K562 (cell line): ENCODE data around the gene SPHK1. TPM values are rescaled to one million over a fixed set of nuclear protein-coding genes. Genes with fewer than 3 reads are reported as not detected.

Source experiments
- ATF3 ChIP-seq, 2 experiments: fragments of 450-650 bp in 1 of 2; sonication (generic) in 1 of 2; formaldehyde crosslinking in 1 of 2; IDR thresholded peaks in 1 of 2; conservative IDR thresholded peaks in 1 of 2; 2 replicates each; pipeline versions ENCODE4 v1.6.1 to v1.8.1; 2016 to 2023; ENCODE audit warnings: mild to moderate bottlenecking in 2 of 2, moderate library complexity in 2 of 2, inconsistent platforms in 1 of 2, missing genetic modification reagents in 1 of 2
- CREM ChIP-seq: IDR thresholded peaks from 2 replicates; pipeline ENCODE4 v1.6.1; 2014; ENCODE audit warnings: antibody characterized with exemption, low read depth
- ELK3 ChIP-seq: fragments of 450-650 bp; formaldehyde crosslinking; IDR thresholded peaks from 2 replicates; pipeline ENCODE4 v1.4.0; 2020; ENCODE audit warnings: mild to moderate bottlenecking
- FIP1L1 ChIP-seq: fragments of 200-400 bp; formaldehyde crosslinking; IDR thresholded peaks from 2 replicates; pipeline ENCODE4 v1.6.1; 2018; ENCODE audit warnings: mild to moderate bottlenecking, low read depth, low read length; ENCODE audit not compliant: poor library complexity, severe bottlenecking
- KDM2B ChIP-seq: fragments of 250-450 bp; sonication (Bioruptor Pico); IDR thresholded peaks from 2 replicates; pipeline ENCODE4 v1.8.0; 2021; ENCODE audit warnings: mild to moderate bottlenecking, moderate library complexity
- MBD2 ChIP-seq: sonication (generic); IDR thresholded peaks from 2 replicates; pipeline ENCODE4 v1.6.1; 2016; ENCODE audit warnings: low read depth, borderline replicate concordance
- MCM5 ChIP-seq: fragments of 450-650 bp; IDR thresholded peaks from 2 replicates; pipeline ENCODE4 v1.6.1; 2016; ENCODE audit warnings: low read depth
- MXD1 ChIP-seq: fragments of 250-450 bp; sonication (Bioruptor Pico); IDR thresholded peaks from 2 replicates; pipeline ENCODE4 v1.8.0; 2021; ENCODE audit warnings: borderline replicate concordance, mild to moderate bottlenecking, moderate library complexity; ENCODE audit not compliant: poor library complexity, severe bottlenecking
- MXI1 ChIP-seq: IDR thresholded peaks from 2 replicates; pipeline ENCODE4 v1.6.1; 2011; ENCODE audit warnings: low read depth, mild to moderate bottlenecking, improper control_type of control experiment, low read length
- NCOR1 ChIP-seq: fragments of 450-650 bp; IDR thresholded peaks from 2 replicates; pipeline ENCODE4 v1.6.1; 2016; ENCODE audit warnings: mild to moderate bottlenecking, moderate library complexity
- PCBP1 ChIP-seq: fragments of 200-400 bp; formaldehyde crosslinking; IDR thresholded peaks from 2 replicates; pipeline ENCODE4 v1.6.1; 2018; ENCODE audit warnings: mild to moderate bottlenecking, low read depth, low read length; ENCODE audit not compliant: poor library complexity, severe bottlenecking
- POLR2AphosphoS5 ChIP-seq: IDR thresholded peaks from 2 replicates; pipeline ENCODE4 v1.6.1; 2011; ENCODE audit warnings: mild to moderate bottlenecking, low read depth, low read length, moderate library complexity; ENCODE audit not compliant: control insufficient read depth, insufficient read depth
- RFX5 ChIP-seq: IDR thresholded peaks from 2 replicates; pipeline ENCODE4 v1.6.1; 2011; ENCODE audit warnings: low read depth, mild to moderate bottlenecking, improper control_type of control experiment, low read length
- SMARCB1 ChIP-seq: IDR thresholded peaks from 2 replicates; pipeline ENCODE4 v1.6.1; 2011; ENCODE audit warnings: improper control_type of control experiment, low read depth; ENCODE audit not compliant: insufficient read length
- TAF15 ChIP-seq: fragments of 200-400 bp; formaldehyde crosslinking; IDR thresholded peaks from 2 replicates; pipeline ENCODE4 v1.6.1; 2017; ENCODE audit warnings: mild to moderate bottlenecking, low read depth, low read length, moderate library complexity
- TCFL5 ChIP-seq: fragments of 250-450 bp; sonication (Bioruptor Pico); conservative IDR thresholded peaks from 2 replicates; pipeline ENCODE4 v1.6.1; 2021; ENCODE audit warnings: mild to moderate bottlenecking, moderate library complexity, matching md5 sums
- ZNF589 ChIP-seq: fragments of 200-800 bp; sonication (Bioruptor generic); IDR thresholded peaks from 2 replicates; pipeline ENCODE4 v1.6.1; 2016; ENCODE audit warnings: low read depth, missing genetic modification characterization, missing compliant biosample characterization
- ZNF668 ChIP-seq: fragments of 250-450 bp; sonication (Bioruptor Pico); IDR thresholded peaks from 2 replicates; pipeline ENCODE4 v1.8.0; 2022; ENCODE audit warnings: mild to moderate bottlenecking, inconsistent platforms
- polyA plus RNA-seq, 8 experiments: library from polyadenylated mRNA; depleted of rRNA in 4 of 8; stranded (reverse) in 5 of 8; unstranded in 3 of 8; fragments of >200 nt; fragmentation: Nextera tagmentation in 2 of 8; fragmentation: Illumina TruSeq in 1 of 8; extraction: Ambion mirVana in 2 of 8; extraction: Trizol in 1 of 8; gene quantifications; 2 replicates each; pipeline versions ENCODE4 v1.2.1 to v1.2.3, GENCODE V29; 2011 to 2014; ENCODE audit warnings: inconsistent platforms in 1 of 8, missing spikeins in 1 of 8
- total RNA-seq, 7 experiments: library from RNA; depleted of rRNA in 6 of 7; stranded (reverse); fragments of >200 nt in 6 of 7; fragmentation: Illumina TruSeq in 2 of 7; extraction: Trizol in 2 of 7; gene quantifications; 2 replicates each; pipeline versions ENCODE4 v1.2.1 to v1.2.3, GENCODE V29; 2011 to 2021; ENCODE audit warnings: low replicate concordance in 1 of 7
- TF ChIP-seq, protein P1 (sequence below): fragments of 200-800 bp; sonication (Bioruptor generic); IDR thresholded peaks from 2 replicates; pipeline ENCODE4 v1.6.1; 2017; ENCODE audit warnings: missing genetic modification characterization, missing compliant biosample characterization
- TF ChIP-seq, protein P2 (sequence below): fragments of 250-450 bp; sonication (Bioruptor Pico); IDR thresholded peaks from 2 replicates; pipeline ENCODE4 v1.5.0; 2021

Gene SPHK1
- total and polyA plus RNA-seq, 9 of the 15 experiments (the other 6 are each of a cell fraction or from before 2014, with no cell fraction given), result 0.21 to 60.3 (median 14.5) TPM

DNA sequence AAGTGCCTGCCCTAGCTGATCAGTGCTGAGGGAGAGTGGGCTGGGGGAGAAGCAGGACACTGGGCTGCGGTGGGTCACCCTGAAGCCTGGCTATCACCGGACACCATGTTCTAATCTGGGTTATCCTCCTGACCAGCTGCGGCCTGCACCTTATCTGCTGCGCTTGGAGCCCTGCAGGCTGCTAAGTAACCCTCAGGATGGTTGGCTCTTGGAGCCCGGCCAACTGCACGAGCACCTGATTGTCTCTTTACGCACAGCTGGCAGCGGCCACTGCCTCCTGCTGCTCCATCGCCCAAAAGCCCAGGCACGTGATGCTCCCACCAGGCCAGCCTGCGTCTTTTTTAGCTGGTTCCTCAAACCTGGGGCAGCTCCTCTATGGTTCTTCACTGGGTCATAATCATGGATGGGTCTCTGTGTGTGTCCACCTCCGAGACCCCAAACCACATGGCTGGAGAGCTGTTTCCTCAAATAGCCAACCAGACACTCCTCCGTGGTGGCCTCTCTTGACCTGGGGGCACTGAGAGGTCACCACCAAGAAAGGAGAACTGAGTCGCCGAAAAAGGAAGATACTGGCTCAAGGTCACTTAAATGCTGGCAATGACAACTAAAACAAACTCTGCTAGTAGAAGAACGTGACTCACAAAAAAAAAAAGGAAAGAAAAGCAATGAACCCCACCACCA lies 21.7 kb downstream of the SPHK1 start (continued):
- TF ChIP-seq ATF3 (IDR thresholded peaks at IDR 0.05) (peak; percentile 53; the same call in 1 of the 2 replicates), ATF3 (CRISPR knock-in tag; conservative IDR thresholded peaks at IDR 0.05) (no peak), POLR2AphosphoS5 (peak; percentile 98), SMARCB1 (peak; percentile 92), MXD1 (CRISPR knock-in tag) (no peak), FIP1L1 (no peak), ELK3 (CRISPR knock-in tag) (no peak), TCFL5 (CRISPR knock-in tag) (peak; percentile 73; the same call in 1 of the 2 replicates), TAF15 (no peak), CREM (peak; percentile 73), KDM2B (CRISPR knock-in tag) (no peak), MXI1 (peak; percentile 81), PCBP1 (no peak), MCM5 (no peak), NCOR1 (peak; percentile 99), MBD2 (peak; percentile 86), ZNF668 (CRISPR knock-in tag) (no peak), ZNF589 (CRISPR knock-in tag) (peak; percentile 99), RFX5 (no peak)
- TF ChIP-seq, protein P1, sequence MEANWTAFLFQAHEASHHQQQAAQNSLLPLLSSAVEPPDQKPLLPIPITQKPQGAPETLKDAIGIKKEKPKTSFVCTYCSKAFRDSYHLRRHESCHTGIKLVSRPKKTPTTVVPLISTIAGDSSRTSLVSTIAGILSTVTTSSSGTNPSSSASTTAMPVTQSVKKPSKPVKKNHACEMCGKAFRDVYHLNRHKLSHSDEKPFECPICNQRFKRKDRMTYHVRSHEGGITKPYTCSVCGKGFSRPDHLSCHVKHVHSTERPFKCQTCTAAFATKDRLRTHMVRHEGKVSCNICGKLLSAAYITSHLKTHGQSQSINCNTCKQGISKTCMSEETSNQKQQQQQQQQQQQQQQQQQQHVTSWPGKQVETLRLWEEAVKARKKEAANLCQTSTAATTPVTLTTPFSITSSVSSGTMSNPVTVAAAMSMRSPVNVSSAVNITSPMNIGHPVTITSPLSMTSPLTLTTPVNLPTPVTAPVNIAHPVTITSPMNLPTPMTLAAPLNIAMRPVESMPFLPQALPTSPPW (CRISPR knock-in tag), result peak; percentile 85
- TF ChIP-seq, protein P2, sequence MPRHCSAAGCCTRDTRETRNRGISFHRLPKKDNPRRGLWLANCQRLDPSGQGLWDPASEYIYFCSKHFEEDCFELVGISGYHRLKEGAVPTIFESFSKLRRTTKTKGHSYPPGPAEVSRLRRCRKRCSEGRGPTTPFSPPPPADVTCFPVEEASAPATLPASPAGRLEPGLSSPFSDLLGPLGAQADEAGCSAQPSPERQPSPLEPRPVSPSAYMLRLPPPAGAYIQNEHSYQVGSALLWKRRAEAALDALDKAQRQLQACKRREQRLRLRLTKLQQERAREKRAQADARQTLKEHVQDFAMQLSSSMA (CRISPR knock-in tag), result no peak
